A549 (cell line): ENCODE results near the gene SLC5A4. TPM values are rescaled to one million over a fixed set of nuclear protein-coding genes. Genes with fewer than 3 reads are reported as not detected.
"Not testable (repeated sequence)": the region's sequence is repeated elsewhere in the genome, so short reads cannot be mapped to it uniquely, and the experiment has no call there.

Experiments
- ATAC-seq, 2 experiments: fragments of 200-7000 bp in 1 of 2; fragments of >200 bp in 1 of 2; cut with Nextera tagmentation in 1 of 2; cut with Tn5 transposase in 1 of 2; 3 replicates each; pipeline versions ENCODE4 v1.8.0 to v1.9.1; 2018 to 2020; ENCODE audit warnings: mild to moderate bottlenecking in 1 of 2, moderate library complexity in 1 of 2
- CTCF ChIA-PET: fragments of 300-600 bp; sonication (Branson Sonifier 250); formaldehyde crosslinking; extraction: SDS; loops from one replicate; lab custom pipeline; 2021; ENCODE audit warnings: antibody characterized with exemption, inconsistent platforms; lab: Yijun Ruan, JAX
- POLR2A ChIA-PET: fragments of 350-600 bp; formaldehyde crosslinking; extraction: SDS; loops from one replicate; lab custom pipeline; 2021; ENCODE audit warnings: antibody characterized with exemption, inconsistent platforms; lab: Yijun Ruan, JAX
- DNase-seq, 2 experiments: peaks; one replicate each; pipeline versions ENCODE4 v3.0.0 to v3.0.0-alpha.2; 2011 to 2016; ENCODE audit warnings: low read depth in 1 of 2, low spot score in 1 of 2
- FAIRE-seq: peaks from 2 replicates; lab custom pipeline; 2011; peaks lifted over from hg19 to GRCh38; lab: Jason Lieb, UNC
- H3K27ac ChIP-seq, 2 experiments: fragments of >200 bp; sonication (Bioruptor Twin); formaldehyde crosslinking; 3 replicates each; pipeline ENCODE4 v1.5.1; 2016 to 2017
- H3K4me1 ChIP-seq: fragments of >200 bp; sonication (Bioruptor Twin); formaldehyde crosslinking; 3 replicates; pipeline ENCODE4 v1.6.1; 2016
- H3K4me2 ChIP-seq: fragments of >200 bp; sonication (Bioruptor Twin); formaldehyde crosslinking; 3 replicates; pipeline ENCODE4 v1.6.1; 2016
- H3K4me3 ChIP-seq: fragments of >200 bp; sonication (Bioruptor Twin); formaldehyde crosslinking; 3 replicates; pipeline ENCODE4 v1.5.1; 2016
- H3K9me3 ChIP-seq: fragments of >200 bp; sonication (Bioruptor Twin); formaldehyde crosslinking; 3 replicates; pipeline ENCODE4 v1.6.1; 2016
- BHLHE40 ChIP-seq: IDR thresholded peaks from 2 replicates; pipeline ENCODE4 v1.6.1; 2012; ENCODE audit warnings: low read depth, low read length, inconsistent platforms
- CBX2 ChIP-seq: fragments of 200-600 bp; sonication (generic); IDR thresholded peaks from 2 replicates; pipeline ENCODE4 v1.6.1; 2016; ENCODE audit warnings: low read depth, mild to moderate bottlenecking, borderline replicate concordance
- CEBPB ChIP-seq, 2 experiments: fragments of >200 bp in 1 of 2; sonication (Bioruptor Twin) in 1 of 2; formaldehyde crosslinking in 1 of 2; IDR thresholded peaks; 2 replicates each; pipeline ENCODE4 v1.6.1; 2012 to 2016
- CHD2 ChIP-seq: fragments of 150-350 bp; IDR thresholded peaks from 2 replicates; pipeline ENCODE4 v1.6.1; 2014; ENCODE audit warnings: low read length; ENCODE audit not compliant: partially characterized antibody
- EHF ChIP-seq: fragments of 250-450 bp; sonication (Bioruptor Pico); IDR thresholded peaks from 2 replicates; pipeline ENCODE4 v1.5.0; 2020; ENCODE audit warnings: mild to moderate bottlenecking
- FOSB ChIP-seq: fragments of 250-450 bp; sonication (Bioruptor Pico); IDR thresholded peaks from 2 replicates; pipeline ENCODE4 v1.5.0; 2020; ENCODE audit warnings: mild to moderate bottlenecking, moderate library complexity
- GATA3 ChIP-seq: IDR thresholded peaks from 2 replicates; pipeline ENCODE4 v1.6.1; 2012; ENCODE audit warnings: borderline replicate concordance
- HOXB13 ChIP-seq: fragments of 250-450 bp; sonication (Bioruptor Pico); IDR thresholded peaks from 2 replicates; pipeline ENCODE4 v1.5.0; 2020; ENCODE audit warnings: low read depth, mild to moderate bottlenecking, moderate library complexity
- KDM1A ChIP-seq: fragments of 200-600 bp; sonication (generic); IDR thresholded peaks from 2 replicates; pipeline ENCODE4 v1.6.1; 2016; ENCODE audit warnings: low read depth, mild to moderate bottlenecking
- MAZ ChIP-seq: fragments of 150-350 bp; IDR thresholded peaks from 2 replicates; pipeline ENCODE4 v1.6.1; 2014; ENCODE audit warnings: antibody characterized with exemption, low read depth, low read length, borderline replicate concordance
- MYC ChIP-seq: IDR thresholded peaks from 2 replicates; pipeline ENCODE4 v1.6.1; 2012; ENCODE audit warnings: mild to moderate bottlenecking, inconsistent platforms, low read length, improper control_type of control experiment, borderline replicate concordance
- PHF8 ChIP-seq: fragments of 200-600 bp; sonication (generic); IDR thresholded peaks from 2 replicates; pipeline ENCODE4 v1.6.1; 2016; ENCODE audit warnings: low read depth, mild to moderate bottlenecking, antibody characterized with exemption, moderate library complexity, borderline replicate concordance
- POLR2A ChIP-seq: IDR thresholded peaks from 2 replicates; pipeline ENCODE4 v1.6.1; 2012; ENCODE audit warnings: mild to moderate bottlenecking, low read length
- RARB ChIP-seq: fragments of 250-450 bp; sonication (Bioruptor Pico); IDR thresholded peaks from 2 replicates; pipeline ENCODE4 v1.8.0; 2021; ENCODE audit warnings: mild to moderate bottlenecking, moderate library complexity
- RNF2 ChIP-seq: fragments of 200-600 bp; sonication (generic); IDR thresholded peaks from 2 replicates; pipeline ENCODE4 v1.6.1; 2016; ENCODE audit warnings: low read depth, mild to moderate bottlenecking, antibody characterized with exemption, moderate library complexity, borderline replicate concordance
- SREBF2 ChIP-seq: fragments of 450-650 bp; IDR thresholded peaks from 2 replicates; pipeline ENCODE4 v1.6.1; 2014; ENCODE audit warnings: mild to moderate bottlenecking, moderate library complexity
- TFCP2L1 ChIP-seq: fragments of 250-450 bp; sonication (Bioruptor Pico); IDR thresholded peaks from 2 replicates; pipeline ENCODE4 v1.5.0; 2021; ENCODE audit warnings: mild to moderate bottlenecking
- ZSCAN20 ChIP-seq: fragments of 250-450 bp; sonication (Bioruptor Pico); IDR thresholded peaks from 2 replicates; pipeline ENCODE4 v1.8.0; 2022; ENCODE audit warnings: mild to moderate bottlenecking, moderate library complexity
- WGBS: methylation state at CpG from one replicate; pipeline ENCODE4 v1.1.6; 2017; ENCODE audit errors: missing lambda C conversion rate; 5-methylcytosine and 5-hydroxymethylcytosine counted together
- polyA plus RNA-seq, 4 experiments: library from polyadenylated mRNA; depleted of rRNA in 3 of 4; stranded (reverse); fragments of >200 nt; fragmentation: RNase III in 1 of 4; extraction: RNeasy Plus Mini Kit Qiagen cat#74134 plus additional on column Dnase treatment in 1 of 4; gene quantifications; 2 replicates in 3 of 4; 3 replicates in 1 of 4; pipeline ENCODE4 v1.2.3, GENCODE V29; 2011 to 2017
- TF ChIP-seq, protein P1 (sequence below): fragments of 250-450 bp; sonication (Bioruptor Pico); IDR thresholded peaks from 2 replicates; pipeline ENCODE4 v1.5.0; 2021; ENCODE audit warnings: mild to moderate bottlenecking, moderate library complexity, borderline replicate concordance
- TF ChIP-seq, protein P2 (sequence below): fragments of 150-350 bp; IDR thresholded peaks from 2 replicates; pipeline ENCODE4 v1.6.1; 2014; ENCODE audit warnings: low read depth, mild to moderate bottlenecking, low read length
- TF ChIP-seq, protein P3 (sequence below): fragments of 250-450 bp; sonication (Bioruptor Pico); IDR thresholded peaks from 2 replicates; pipeline ENCODE4 v1.5.0; 2020; ENCODE audit warnings: low read depth, mild to moderate bottlenecking, moderate library complexity
- TF ChIP-seq, protein P4 (sequence below): IDR thresholded peaks from 2 replicates; pipeline ENCODE4 v1.6.1; 2012
- TF ChIP-seq, protein P5 (sequence below): fragments of 200-600 bp; sonication (generic); IDR thresholded peaks from 2 replicates; pipeline ENCODE4 v1.6.1; 2016; ENCODE audit warnings: antibody characterized with exemption, mild to moderate bottlenecking, moderate library complexity

Gene SLC5A4
- polyA plus RNA-seq, 2 of the 4 experiments (the other 2 are of a cell fraction), result not detected

DNA sequence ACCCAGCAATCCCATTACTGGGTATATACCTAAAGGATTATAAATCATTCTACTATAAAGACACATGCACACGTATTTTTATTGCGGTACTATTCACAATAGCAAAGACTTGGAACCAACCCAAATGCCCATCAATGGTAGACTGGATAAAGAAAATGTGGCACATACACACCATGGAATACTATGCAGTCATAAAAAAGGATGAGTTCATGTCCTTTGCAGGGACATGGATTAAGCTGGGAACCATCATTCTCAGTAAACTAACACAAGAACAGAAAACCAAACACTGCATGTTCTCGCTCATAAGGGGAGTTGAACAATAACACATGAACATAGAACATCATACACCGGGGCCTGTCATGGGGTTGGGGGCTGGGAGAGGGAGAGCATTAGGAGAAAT lies 8.5 kb upstream of the SLC5A4 start:
- H3K4me1 ChIP-seq, POLR2A ChIA-PET, DNase-seq, H3K9me3 ChIP-seq, H3K27ac ChIP-seq, H3K4me2 ChIP-seq, FAIRE-seq, CTCF ChIA-PET, ATAC-seq, H3K4me3 ChIP-seq: not testable (repeated sequence)
- WGBS, result 59% methylated on average over 4 of the region's 4 CpGs

DNA sequence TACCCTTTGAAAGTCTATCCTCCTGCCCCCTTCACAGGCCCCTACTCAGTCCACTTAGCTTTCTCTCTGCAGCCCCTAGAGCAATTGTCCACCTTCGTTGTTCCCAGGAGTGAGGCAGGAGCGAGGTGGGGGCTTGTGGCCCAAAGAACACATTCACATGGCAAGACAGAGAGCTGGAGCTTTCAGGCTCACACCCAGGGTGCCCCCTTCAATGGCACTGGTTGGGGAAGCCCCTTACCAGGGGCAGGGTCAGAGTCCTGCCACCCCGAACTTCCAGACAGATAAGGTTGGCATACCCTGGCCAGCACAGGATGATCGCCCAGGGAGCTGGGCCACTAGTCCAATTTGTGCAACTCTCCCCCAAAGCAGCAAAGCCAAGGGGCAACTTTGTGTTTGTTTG lies 6.2 kb upstream of the SLC5A4 start:
- FAIRE-seq, result no peak
- TF ChIP-seq KDM1A, result no peak
- TF ChIP-seq MYC, result no peak
- TF ChIP-seq FOSB (CRISPR knock-in tag), result no peak
- TF ChIP-seq HOXB13 (CRISPR knock-in tag), result no peak
- no peak for TF ChIP-seq RNF2
- no peak for TF ChIP-seq TFCP2L1 (CRISPR knock-in tag)
- TF ChIP-seq CEBPB (IDR thresholded peaks at IDR 0.05), result no peak
- TF ChIP-seq POLR2A, result no peak
- TF ChIP-seq, protein P1, sequence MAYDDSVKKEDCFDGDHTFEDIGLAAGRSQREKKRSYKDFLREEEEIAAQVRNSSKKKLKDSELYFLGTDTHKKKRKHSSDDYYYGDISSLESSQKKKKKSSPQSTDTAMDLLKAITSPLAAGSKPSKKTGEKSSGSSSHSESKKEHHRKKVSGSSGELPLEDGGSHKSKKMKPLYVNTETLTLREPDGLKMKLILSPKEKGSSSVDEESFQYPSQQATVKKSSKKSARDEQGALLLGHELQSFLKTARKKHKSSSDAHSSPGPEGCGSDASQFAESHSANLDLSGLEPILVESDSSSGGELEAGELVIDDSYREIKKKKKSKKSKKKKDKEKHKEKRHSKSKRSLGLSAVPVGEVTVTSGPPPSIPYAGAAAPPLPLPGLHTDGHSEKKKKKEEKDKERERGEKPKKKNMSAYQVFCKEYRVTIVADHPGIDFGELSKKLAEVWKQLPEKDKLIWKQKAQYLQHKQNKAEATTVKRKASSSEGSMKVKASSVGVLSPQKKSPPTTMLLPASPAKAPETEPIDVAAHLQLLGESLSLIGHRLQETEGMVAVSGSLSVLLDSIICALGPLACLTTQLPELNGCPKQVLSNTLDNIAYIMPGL, result no peak
- no peak for TF ChIP-seq BHLHE40
- TF ChIP-seq, protein P2, sequence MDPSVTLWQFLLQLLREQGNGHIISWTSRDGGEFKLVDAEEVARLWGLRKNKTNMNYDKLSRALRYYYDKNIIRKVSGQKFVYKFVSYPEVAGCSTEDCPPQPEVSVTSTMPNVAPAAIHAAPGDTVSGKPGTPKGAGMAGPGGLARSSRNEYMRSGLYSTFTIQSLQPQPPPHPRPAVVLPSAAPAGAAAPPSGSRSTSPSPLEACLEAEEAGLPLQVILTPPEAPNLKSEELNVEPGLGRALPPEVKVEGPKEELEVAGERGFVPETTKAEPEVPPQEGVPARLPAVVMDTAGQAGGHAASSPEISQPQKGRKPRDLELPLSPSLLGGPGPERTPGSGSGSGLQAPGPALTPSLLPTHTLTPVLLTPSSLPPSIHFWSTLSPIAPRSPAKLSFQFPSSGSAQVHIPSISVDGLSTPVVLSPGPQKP, result no peak
- no peak for TF ChIP-seq EHF (CRISPR knock-in tag)
- no peak for TF ChIP-seq RARB
- no peak for TF ChIP-seq PHF8
- TF ChIP-seq, protein P3, sequence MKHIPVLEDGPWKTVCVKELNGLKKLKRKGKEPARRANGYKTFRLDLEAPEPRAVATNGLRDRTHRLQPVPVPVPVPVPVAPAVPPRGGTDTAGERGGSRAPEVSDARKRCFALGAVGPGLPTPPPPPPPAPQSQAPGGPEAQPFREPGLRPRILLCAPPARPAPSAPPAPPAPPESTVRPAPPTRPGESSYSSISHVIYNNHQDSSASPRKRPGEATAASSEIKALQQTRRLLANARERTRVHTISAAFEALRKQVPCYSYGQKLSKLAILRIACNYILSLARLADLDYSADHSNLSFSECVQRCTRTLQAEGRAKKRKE (CRISPR knock-in tag), result no peak
- no peak for TF ChIP-seq MAZ
- no peak for TF ChIP-seq ZSCAN20 (CRISPR knock-in tag)
- TF ChIP-seq CHD2, result no peak
- TF ChIP-seq, protein P4, sequence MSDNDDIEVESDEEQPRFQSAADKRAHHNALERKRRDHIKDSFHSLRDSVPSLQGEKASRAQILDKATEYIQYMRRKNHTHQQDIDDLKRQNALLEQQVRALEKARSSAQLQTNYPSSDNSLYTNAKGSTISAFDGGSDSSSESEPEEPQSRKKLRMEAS, result no peak
- TF ChIP-seq GATA3, result no peak
- TF ChIP-seq, all 56 proteins: peak for 0
- Histone ChIP-seq H3K4me1 (0 out of 3 replicates have a peak, but pooled peaks cover 3% of the 10 kb centered on the region), H3K9me3 (no peaks in the 10 kb centered on the region), H3K27ac (no peak overlapping the region), H3K4me3 (no peak overlapping the region), H3K4me2 (no peak overlapping the region)
- CTCF ChIA-PET, result interaction anchor here (1.4 kb wide), 1 partner anchor 284 kb away, joined by 3 read pairs; no protein-coding TSS in a partner anchor
- no peak for ATAC-seq
- DNase-seq, result no peak
- POLR2A ChIA-PET, result no interaction called here
- 31% methylated on average over 4 of the region's 4 CpGs for WGBS

DNA sequence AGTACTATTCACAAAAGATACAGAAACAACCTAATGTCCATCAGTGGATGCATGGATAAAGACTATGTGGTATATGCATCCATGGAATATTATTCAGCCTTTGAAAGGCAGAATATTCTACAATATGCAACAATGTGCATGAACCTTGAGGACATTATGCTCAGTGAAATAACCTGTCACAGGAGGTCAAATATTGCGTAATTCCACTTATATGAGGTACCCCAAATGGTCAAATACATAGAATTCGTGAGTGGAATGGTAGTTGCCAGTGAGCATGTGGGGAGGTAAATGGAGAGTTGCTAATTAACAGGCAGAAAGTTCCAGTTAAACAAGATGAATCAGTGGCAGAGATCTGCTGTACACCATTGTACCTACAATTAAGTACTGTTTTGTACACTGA lies 3.6 kb upstream of the SLC5A4 start:
- no peak for ATAC-seq
- no peaks in the 10 kb centered on the region for H3K9me3 ChIP-seq
- DNase-seq, result no peak

More for the DNA sequence above, 3.6 kb upstream of the SLC5A4 start:
- Histone ChIP-seq H3K27ac (no peak overlapping the region), H3K4me1 (no peaks in the 10 kb centered on the region), H3K4me3 (no peak overlapping the region), H3K4me2 (no peak overlapping the region)
- TF ChIP-seq CBX2 (no peak), SREBF2 (no peak), CEBPB (IDR thresholded peaks at IDR 0.05) (peak in 1 of 2 experiments; percentile 43; a peak in 1 of 4 replicates)
- TF ChIP-seq, protein P5, sequence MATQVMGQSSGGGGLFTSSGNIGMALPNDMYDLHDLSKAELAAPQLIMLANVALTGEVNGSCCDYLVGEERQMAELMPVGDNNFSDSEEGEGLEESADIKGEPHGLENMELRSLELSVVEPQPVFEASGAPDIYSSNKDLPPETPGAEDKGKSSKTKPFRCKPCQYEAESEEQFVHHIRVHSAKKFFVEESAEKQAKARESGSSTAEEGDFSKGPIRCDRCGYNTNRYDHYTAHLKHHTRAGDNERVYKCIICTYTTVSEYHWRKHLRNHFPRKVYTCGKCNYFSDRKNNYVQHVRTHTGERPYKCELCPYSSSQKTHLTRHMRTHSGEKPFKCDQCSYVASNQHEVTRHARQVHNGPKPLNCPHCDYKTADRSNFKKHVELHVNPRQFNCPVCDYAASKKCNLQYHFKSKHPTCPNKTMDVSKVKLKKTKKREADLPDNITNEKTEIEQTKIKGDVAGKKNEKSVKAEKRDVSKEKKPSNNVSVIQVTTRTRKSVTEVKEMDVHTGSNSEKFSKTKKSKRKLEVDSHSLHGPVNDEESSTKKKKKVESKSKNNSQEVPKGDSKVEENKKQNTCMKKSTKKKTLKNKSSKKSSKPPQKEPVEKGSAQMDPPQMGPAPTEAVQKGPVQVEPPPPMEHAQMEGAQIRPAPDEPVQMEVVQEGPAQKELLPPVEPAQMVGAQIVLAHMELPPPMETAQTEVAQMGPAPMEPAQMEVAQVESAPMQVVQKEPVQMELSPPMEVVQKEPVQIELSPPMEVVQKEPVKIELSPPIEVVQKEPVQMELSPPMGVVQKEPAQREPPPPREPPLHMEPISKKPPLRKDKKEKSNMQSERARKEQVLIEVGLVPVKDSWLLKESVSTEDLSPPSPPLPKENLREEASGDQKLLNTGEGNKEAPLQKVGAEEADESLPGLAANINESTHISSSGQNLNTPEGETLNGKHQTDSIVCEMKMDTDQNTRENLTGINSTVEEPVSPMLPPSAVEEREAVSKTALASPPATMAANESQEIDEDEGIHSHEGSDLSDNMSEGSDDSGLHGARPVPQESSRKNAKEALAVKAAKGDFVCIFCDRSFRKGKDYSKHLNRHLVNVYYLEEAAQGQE, result no peak
- POLR2A ChIA-PET, result no interaction called here
- WGBS, result 6% methylated on average over 2 of the region's 2 CpGs
- CTCF ChIA-PET, result no interaction called here
- no peak for FAIRE-seq
